ENCODE results near the gene CNTLN. TPM values are rescaled to one million over a fixed set of nuclear protein-coding genes. Genes with fewer than 3 reads are reported as not detected.

CNTLN gene
- total and polyA plus RNA-seq, 2 of the 13 experiments (the other 11 are each of a cell fraction or from before 2014, with no cell fraction given) = 1.5 to 5.7 TPM

DNA sequence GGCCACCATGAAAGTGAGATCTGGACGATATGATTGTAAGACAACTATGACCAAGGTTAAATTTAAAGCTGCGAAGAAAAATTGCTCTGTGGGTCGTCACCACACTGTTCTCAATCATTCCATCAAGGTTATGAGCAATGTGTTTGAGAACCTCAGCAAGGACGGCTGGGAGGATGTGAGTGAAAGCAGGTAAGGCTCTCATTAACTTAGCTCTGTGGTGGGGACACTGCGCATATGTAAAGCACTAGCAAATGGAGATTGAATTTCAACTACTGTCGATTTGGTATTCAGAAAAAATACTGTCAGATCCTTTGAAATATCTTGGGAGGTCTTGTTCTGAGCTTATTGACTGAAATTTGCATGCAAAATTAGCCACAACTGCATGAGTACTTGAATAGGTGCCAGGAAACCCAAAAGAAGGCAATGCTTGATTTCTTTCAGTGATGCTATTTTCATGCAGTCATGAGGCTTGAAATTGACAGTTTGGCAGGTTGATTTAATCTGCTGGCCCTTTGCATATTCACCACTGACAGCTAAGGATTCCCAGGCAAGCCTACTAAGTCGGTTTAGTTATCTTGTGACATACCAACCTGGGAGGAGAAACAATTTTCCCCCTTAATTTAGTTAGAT is 260.2 kb downstream of the CNTLN start:
- no peak for ATAC-seq
- Histone ChIP-seq H3K4me2 (ENCODE audit: low read depth, low read length) (no peak overlapping the region), H3K4me1 (ENCODE audit: insufficient read depth, low read length) (no peaks in the 10 kb centered on the region), H3K27me3 (ENCODE audit: control insufficient read depth in 1 of 2, insufficient read depth in 2 of 2, low read length in 2 of 2) (no peaks in the 10 kb centered on the region), H3K79me2 (ENCODE audit: insufficient read depth, low read length) (no peaks in the 10 kb centered on the region), H3K4me3 (replicated peaks in 1 of 3; ENCODE audit: insufficient read depth in 1 of 3, low read depth in 2 of 3, low read length in 3 of 3) (no peak overlapping the region), H3K9me3 (ENCODE audit: low read length) (peaks cover 35% of the 10 kb centered on the region; the same call in 1 of the 2 replicates), H3K27ac (ENCODE audit: extremely low read length, insufficient read depth, low read length) (no peak overlapping the region), H4K20me1 (ENCODE audit: insufficient read depth, low read length) (no peaks in the 10 kb centered on the region), H2AFZ (ENCODE audit: low read length) (no peak overlapping the region), H3K9ac (ENCODE audit: insufficient read depth, low read depth, low read length) (no peak overlapping the region), H3K36me3 (replicated peaks in 1 of 2; ENCODE audit: control insufficient read depth in 1 of 2, insufficient read depth in 2 of 2, low read length in 2 of 2) (no peaks in the 10 kb centered on the region)
- ChIA-PET POLR2A (no interaction called here), CTCF (ENCODE audit: low intra/inter-chr PET ratio, low total read pairs) (no interaction called here)
- no peak for FAIRE-seq
- no peak for TF ChIP-seq DNMT3B (CRISPR knock-in tag; conservative IDR thresholded peaks at IDR 0.05)
- no peak for TF ChIP-seq RBAK (CRISPR knock-in tag; IDR thresholded peaks at IDR 0.05)
- TF ChIP-seq, protein P1, sequence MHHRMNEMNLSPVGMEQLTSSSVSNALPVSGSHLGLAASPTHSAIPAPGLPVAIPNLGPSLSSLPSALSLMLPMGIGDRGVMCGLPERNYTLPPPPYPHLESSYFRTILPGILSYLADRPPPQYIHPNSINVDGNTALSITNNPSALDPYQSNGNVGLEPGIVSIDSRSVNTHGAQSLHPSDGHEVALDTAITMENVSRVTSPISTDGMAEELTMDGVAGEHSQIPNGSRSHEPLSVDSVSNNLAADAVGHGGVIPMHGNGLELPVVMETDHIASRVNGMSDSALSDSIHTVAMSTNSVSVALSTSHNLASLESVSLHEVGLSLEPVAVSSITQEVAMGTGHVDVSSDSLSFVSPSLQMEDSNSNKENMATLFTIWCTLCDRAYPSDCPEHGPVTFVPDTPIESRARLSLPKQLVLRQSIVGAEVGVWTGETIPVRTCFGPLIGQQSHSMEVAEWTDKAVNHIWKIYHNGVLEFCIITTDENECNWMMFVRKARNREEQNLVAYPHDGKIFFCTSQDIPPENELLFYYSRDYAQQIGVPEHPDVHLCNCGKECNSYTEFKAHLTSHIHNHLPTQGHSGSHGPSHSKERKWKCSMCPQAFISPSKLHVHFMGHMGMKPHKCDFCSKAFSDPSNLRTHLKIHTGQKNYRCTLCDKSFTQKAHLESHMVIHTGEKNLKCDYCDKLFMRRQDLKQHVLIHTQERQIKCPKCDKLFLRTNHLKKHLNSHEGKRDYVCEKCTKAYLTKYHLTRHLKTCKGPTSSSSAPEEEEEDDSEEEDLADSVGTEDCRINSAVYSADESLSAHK (CRISPR knock-in tag; IDR thresholded peaks at IDR 0.05; ENCODE audit: borderline replicate concordance) = no peak
- no peak for TF ChIP-seq HNF4A (CRISPR knock-in tag; IDR thresholded peaks at IDR 0.05)
- no peak for TF ChIP-seq ZNF510 (CRISPR knock-in tag; IDR thresholded peaks at IDR 0.05; ENCODE audit: low read depth)
- TF ChIP-seq ZBTB7A (CRISPR knock-in tag; IDR thresholded peaks at IDR 0.05) = no peak
- no peak for TF ChIP-seq ZNF615 (CRISPR knock-in tag; IDR thresholded peaks at IDR 0.05; ENCODE audit: borderline replicate concordance)
- TF ChIP-seq ZNF205 (CRISPR knock-in tag; IDR thresholded peaks at IDR 0.05) = no peak
- TF ChIP-seq, protein P2, sequence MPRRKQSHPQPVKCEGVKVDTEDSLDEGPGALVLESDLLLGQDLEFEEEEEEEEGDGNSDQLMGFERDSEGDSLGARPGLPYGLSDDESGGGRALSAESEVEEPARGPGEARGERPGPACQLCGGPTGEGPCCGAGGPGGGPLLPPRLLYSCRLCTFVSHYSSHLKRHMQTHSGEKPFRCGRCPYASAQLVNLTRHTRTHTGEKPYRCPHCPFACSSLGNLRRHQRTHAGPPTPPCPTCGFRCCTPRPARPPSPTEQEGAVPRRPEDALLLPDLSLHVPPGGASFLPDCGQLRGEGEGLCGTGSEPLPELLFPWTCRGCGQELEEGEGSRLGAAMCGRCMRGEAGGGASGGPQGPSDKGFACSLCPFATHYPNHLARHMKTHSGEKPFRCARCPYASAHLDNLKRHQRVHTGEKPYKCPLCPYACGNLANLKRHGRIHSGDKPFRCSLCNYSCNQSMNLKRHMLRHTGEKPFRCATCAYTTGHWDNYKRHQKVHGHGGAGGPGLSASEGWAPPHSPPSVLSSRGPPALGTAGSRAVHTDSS (CRISPR knock-in tag; conservative IDR thresholded peaks at IDR 0.05) = no peak
- TF ChIP-seq NFE2L2 (IDR thresholded peaks at IDR 0.05; ENCODE audit: low read length) = no peak
- no peak for TF ChIP-seq REL (CRISPR knock-in tag; conservative IDR thresholded peaks at IDR 0.05)
- TF ChIP-seq HNRNPLL (IDR thresholded peaks at IDR 0.05; ENCODE audit: low read depth, low read length, poor library complexity, severe bottlenecking) = no peak
- TF ChIP-seq ERF (CRISPR knock-in tag; IDR thresholded peaks at IDR 0.05) = no peak
- no peak for TF ChIP-seq MTA3 (CRISPR knock-in tag; IDR thresholded peaks at IDR 0.05)
- TF ChIP-seq HMG20A (CRISPR knock-in tag; IDR thresholded peaks at IDR 0.05; ENCODE audit: borderline replicate concordance) = no peak
- no peak for TF ChIP-seq TAF15 (IDR thresholded peaks at IDR 0.05; ENCODE audit: low read depth, low read length, poor library complexity, severe bottlenecking)
- TF ChIP-seq CAMTA2 (CRISPR knock-in tag; IDR thresholded peaks at IDR 0.05; ENCODE audit: borderline replicate concordance) = no peak
- no peak for TF ChIP-seq SKI (IDR thresholded peaks at IDR 0.05; ENCODE audit: partially characterized antibody)
- no peak for TF ChIP-seq MYC (CRISPR knock-in tag; IDR thresholded peaks at IDR 0.05; ENCODE audit: borderline replicate concordance)
- no peak for TF ChIP-seq CHD4 (IDR thresholded peaks at IDR 0.05; ENCODE audit: borderline replicate concordance, low read length)
- 46% methylated on average over 7 of the region's 7 CpGs for WGBS (ENCODE audit: low lambda C conversion rate)
- no peak for DNase-seq (ENCODE audit: low spot score)
- no TSS peak for BruUV-seq (replicated peaks)
- intact Hi-C loops (cut with micrococcal nuclease; ENCODE audit: unreplicated experiment) = no loop called here
- in situ Hi-C loops (cut with HindIII; ENCODE audit: extremely low pct_ligation_motif_present, low pct_unique_long_range_greater_than_20kb) = no loop called here
